Left ventricle myocardium inferior (tissue), 1 donor: ENCODE data around the gene ENDOD1. TPM values are rescaled to one million over a fixed set of nuclear protein-coding genes. Genes with fewer than 3 reads are reported as not detected.
"Not testable (repeated sequence)": the region's sequence is repeated elsewhere in the genome, so short reads cannot be mapped to it uniquely, and the experiment has no call there.

Experiments used
- DNase-seq: peaks from one replicate; pipeline ENCODE4 v3.0.0-alpha.2; 2020
- H3K27ac ChIP-seq: fragments of 200-600 bp; replicated peaks from 2 replicates; pipeline ENCODE4 v1.8.0; 2021
- H3K27me3 ChIP-seq: fragments of 200-600 bp; 2 replicates; pipeline ENCODE4 v1.8.0; 2021; ENCODE audit warnings: low read depth
- H3K36me3 ChIP-seq: fragments of 200-600 bp; 2 replicates; pipeline ENCODE4 v1.8.0; 2021
- H3K4me1 ChIP-seq: fragments of 200-600 bp; 2 replicates; pipeline ENCODE4 v1.8.0; 2021
- H3K4me3 ChIP-seq: fragments of 200-600 bp; 2 replicates; pipeline ENCODE4 v1.8.0; 2021; ENCODE audit warnings: mild to moderate bottlenecking, moderate library complexity
- H3K9me3 ChIP-seq: fragments of 200-600 bp; replicated peaks from 2 replicates; pipeline ENCODE4 v1.8.0; 2021
- CTCF ChIP-seq: fragments of 200-600 bp; IDR thresholded peaks from 2 replicates; pipeline ENCODE4 v1.8.0; 2021; ENCODE audit warnings: antibody characterized with exemption, mild to moderate bottlenecking, borderline replicate concordance
- intact Hi-C: fragments of 100-400 bp; cut with micrococcal nuclease; formaldehyde crosslinking; loops from one replicate; pipeline ENCODE4 v1.11.0; 2022
- long read RNA-seq: library from polyadenylated mRNA; unstranded; transcript quantifications from one replicate; pipeline ENCODE4 v2.0.0, GENCODE V29; 2021
- total RNA-seq: library from RNA; stranded (reverse); fragmentation: NEBNext Ultra II Directional; extraction: Animal tissue kit (Norgen Biotek cat#: 25700); gene quantifications from one replicate; pipeline ENCODE4 v1.2.1, GENCODE V29; 2021
- donor health status: DM: no; HTN: yes; CAD: no; lungs with severe emphysema.

Gene ENDOD1, protein sequence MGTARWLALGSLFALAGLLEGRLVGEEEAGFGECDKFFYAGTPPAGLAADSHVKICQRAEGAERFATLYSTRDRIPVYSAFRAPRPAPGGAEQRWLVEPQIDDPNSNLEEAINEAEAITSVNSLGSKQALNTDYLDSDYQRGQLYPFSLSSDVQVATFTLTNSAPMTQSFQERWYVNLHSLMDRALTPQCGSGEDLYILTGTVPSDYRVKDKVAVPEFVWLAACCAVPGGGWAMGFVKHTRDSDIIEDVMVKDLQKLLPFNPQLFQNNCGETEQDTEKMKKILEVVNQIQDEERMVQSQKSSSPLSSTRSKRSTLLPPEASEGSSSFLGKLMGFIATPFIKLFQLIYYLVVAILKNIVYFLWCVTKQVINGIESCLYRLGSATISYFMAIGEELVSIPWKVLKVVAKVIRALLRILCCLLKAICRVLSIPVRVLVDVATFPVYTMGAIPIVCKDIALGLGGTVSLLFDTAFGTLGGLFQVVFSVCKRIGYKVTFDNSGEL
- total RNA-seq: 11.3 TPM
- long read RNA-seq, full-length matches to known transcripts: 24 of 27 reads
- long read RNA-seq, partial matches to known transcripts: 3 of 27 reads
- long read RNA-seq, other reads (novel, unspliced or antisense): 0 of 27 reads

DNA sequence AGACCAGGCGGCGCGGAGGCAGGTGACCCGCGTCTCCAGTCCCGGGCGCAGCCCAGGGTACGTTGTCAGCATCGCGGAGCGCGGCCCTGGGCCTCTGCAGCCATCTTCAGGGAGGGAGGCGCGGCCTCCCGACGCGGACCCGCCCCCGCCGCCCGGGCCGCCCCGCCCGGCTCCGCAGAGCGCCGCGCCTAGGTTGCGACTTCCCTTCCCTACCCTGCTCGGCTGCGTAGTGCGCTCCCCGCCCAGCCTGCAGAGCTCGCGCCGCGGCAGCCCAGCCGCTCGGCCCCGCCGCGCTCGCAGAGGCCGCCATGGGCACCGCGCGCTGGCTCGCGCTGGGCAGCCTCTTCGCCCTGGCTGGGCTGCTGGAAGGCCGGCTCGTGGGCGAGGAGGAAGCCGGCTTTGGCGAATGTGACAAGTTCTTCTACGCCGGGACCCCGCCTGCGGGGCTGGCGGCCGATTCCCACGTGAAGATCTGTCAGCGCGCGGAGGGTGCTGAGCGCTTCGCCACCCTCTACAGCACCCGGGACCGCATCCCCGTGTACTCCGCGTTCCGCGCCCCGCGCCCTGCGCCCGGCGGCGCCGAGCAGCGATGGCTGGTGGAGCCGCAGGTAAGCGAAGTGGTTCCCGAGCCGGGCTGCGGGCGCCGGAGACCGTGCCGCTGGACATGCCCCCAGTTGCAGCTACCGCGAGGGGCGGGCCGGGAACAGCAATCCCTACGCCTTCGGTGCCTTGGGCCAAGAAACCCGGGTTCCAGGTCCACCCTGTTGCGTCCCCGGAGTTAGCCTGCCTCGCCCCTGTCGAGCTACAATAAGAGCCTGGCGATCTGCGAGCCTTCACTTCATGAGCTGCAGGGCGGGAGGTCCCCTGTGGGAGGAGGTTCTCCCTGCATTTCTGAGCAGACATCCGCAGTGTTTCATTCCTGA lies at the start of gene ENDOD1:
TSS of gene ENDOD1 (plus strand) at position 227 of the 923 bp plus-strand sequence. CDS start at position 309, 82 bp downstream.
- intact Hi-C loops: loop anchor here (10.0 kb wide), 1 partner anchor 55 kb away; no protein-coding TSS in a partner anchor
- peak; percentile 83 for DNase-seq
- peaks cover 51% of the 10 kb centered on the region for H3K4me1 ChIP-seq
- H3K27ac ChIP-seq: peak within 1 kb of the TSS; percentile 92
- no peaks in the 10 kb centered on the region for H3K27me3 ChIP-seq
- peak within 1 kb of the TSS; percentile 78 for H3K4me3 ChIP-seq
- no peaks in the 10 kb centered on the region for H3K9me3 ChIP-seq
- no peaks in the 10 kb centered on the region for H3K36me3 ChIP-seq
- no peak for TF ChIP-seq CTCF

DNA sequence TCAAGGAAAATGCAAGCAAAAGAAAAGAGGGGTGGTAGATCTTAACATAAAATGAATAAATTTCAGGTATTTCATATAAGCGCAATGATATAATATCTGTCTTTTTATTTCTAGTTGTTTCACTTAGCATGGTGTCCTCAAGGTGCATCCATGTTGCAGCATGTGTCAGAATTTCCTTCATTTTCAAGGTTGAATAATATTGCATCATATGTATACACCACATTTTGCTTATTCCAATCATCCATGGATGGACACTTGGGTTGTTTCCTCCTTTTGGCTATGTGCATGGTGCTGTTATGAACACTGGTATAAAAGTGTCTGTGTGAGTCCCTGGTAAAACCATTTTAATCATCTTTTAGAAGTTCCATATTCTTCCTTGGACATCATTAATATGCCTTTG lies 47.4 kb upstream of the ENDOD1 start:
- H3K4me1 ChIP-seq: peaks cover 3% of the 10 kb centered on the region
- H3K27me3 ChIP-seq: peaks cover 76% of the 10 kb centered on the region
- no peak for TF ChIP-seq CTCF

GRCh38 chr11:95042906-95043305 lies 46.7 kb upstream of the ENDOD1 start:
- intact Hi-C loops: no loop called here
- no peaks in the 10 kb centered on the region for H3K4me1 ChIP-seq
- no peak overlapping the region for H3K4me3 ChIP-seq
- H3K27ac ChIP-seq: no peak overlapping the region
- TF ChIP-seq CTCF: no peak
- peaks cover 74% of the 10 kb centered on the region for H3K27me3 ChIP-seq
- H3K36me3 ChIP-seq: no peaks in the 10 kb centered on the region
- H3K9me3 ChIP-seq: no peaks in the 10 kb centered on the region
- no peak for DNase-seq

More for the DNA sequence above, 47.4 kb upstream of the ENDOD1 start:
- no peak overlapping the region for H3K27ac ChIP-seq
- no peak overlapping the region for H3K4me3 ChIP-seq
- DNase-seq: no peak
- intact Hi-C loops: no loop called here
- H3K9me3 ChIP-seq: no peaks in the 10 kb centered on the region
- H3K36me3 ChIP-seq: no peaks in the 10 kb centered on the region

GRCh38 chr11:95044010-95044409 lies 45.6 kb upstream of the ENDOD1 start:
- no peak for DNase-seq
- H3K27ac ChIP-seq: no peak overlapping the region
- no peaks in the 10 kb centered on the region for H3K36me3 ChIP-seq
- TF ChIP-seq CTCF: no peak
- no peaks in the 10 kb centered on the region for H3K4me1 ChIP-seq
- intact Hi-C loops: no loop called here
- H3K9me3 ChIP-seq: no peaks in the 10 kb centered on the region
- peaks cover 76% of the 10 kb centered on the region for H3K27me3 ChIP-seq
- no peak overlapping the region for H3K4me3 ChIP-seq

- TF ChIP-seq CTCF: no peak
- Histone ChIP-seq H3K36me3 (no peaks in the 10 kb centered on the region), H3K9me3 (no peaks in the 10 kb centered on the region), H3K27me3 (peaks cover 79% of the 10 kb centered on the region), H3K27ac (no peak overlapping the region), H3K4me3 (no peak overlapping the region), H3K4me1 (no peaks in the 10 kb centered on the region)
- no peak for DNase-seq
- intact Hi-C loops: no loop called here
These were observed 43.8 kb upstream of the ENDOD1 start for GRCh38 chr11:95045812-95046211.

DNA sequence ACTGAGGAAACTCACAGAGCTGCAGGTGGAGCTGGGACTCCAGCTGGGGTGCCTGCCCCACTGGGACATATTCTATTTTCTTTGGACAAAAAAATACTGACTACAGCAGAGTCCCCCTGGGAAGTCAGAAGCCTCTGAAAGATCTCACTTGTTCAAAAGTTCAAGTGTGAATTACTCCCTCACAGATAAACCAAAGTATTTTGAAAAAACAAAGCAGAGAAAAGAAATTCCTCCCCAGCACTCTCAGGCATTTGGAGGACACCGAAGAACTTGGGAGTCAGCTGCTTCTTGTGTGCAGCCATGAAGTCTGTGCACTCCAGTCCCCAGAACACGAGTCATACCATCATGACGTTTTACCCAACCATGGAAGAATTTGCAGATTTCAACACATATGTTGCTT lies 40.5 kb upstream of the ENDOD1 start, which contains the start of gene KDM4F:
TSS of gene KDM4F (plus strand) at position 301 of the 400 bp plus-strand sequence.
- H3K27ac ChIP-seq, H3K4me3 ChIP-seq, H3K4me1 ChIP-seq, H3K9me3 ChIP-seq, DNase-seq, intact Hi-C loops, H3K36me3 ChIP-seq: not testable (repeated sequence)
- H3K27me3 ChIP-seq: peaks cover 80% of the 10 kb centered on the region
